ENCODE measurements around the gene ACACB.

DNA sequence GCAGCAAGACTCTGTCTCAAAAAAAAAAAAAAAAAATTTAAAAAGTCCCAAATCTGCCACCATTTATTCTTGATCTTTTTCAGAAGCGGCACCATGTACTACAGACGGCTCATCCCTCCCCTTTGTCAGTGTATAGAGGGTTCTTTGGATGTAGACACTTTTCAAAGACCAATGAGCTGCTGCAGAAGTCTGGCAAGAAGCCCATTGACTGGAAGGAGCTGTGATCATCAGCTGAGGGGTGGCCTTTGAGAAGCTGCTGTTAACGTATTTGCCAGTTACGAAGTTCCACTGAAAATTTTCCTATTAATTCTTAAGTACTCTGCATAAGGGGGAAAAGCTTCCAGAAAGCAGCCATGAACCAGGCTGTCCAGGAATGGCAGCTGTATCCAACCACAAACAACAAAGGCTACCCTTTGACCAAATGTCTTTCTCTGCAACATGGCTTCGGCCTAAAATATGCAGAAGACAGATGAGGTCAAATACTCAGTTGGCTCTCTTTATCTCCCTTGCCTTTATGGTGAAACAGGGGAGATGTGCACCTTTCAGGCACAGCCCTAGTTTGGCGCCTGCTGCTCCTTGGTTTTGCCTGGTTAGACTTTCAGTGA, 6.5 kb upstream of the ACACB start:
- TF ChIP-seq, protein P1, sequence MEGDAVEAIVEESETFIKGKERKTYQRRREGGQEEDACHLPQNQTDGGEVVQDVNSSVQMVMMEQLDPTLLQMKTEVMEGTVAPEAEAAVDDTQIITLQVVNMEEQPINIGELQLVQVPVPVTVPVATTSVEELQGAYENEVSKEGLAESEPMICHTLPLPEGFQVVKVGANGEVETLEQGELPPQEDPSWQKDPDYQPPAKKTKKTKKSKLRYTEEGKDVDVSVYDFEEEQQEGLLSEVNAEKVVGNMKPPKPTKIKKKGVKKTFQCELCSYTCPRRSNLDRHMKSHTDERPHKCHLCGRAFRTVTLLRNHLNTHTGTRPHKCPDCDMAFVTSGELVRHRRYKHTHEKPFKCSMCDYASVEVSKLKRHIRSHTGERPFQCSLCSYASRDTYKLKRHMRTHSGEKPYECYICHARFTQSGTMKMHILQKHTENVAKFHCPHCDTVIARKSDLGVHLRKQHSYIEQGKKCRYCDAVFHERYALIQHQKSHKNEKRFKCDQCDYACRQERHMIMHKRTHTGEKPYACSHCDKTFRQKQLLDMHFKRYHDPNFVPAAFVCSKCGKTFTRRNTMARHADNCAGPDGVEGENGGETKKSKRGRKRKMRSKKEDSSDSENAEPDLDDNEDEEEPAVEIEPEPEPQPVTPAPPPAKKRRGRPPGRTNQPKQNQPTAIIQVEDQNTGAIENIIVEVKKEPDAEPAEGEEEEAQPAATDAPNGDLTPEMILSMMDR (conservative IDR thresholded peaks at IDR 0.05; ENCODE audit: low read depth in 2 of 2) = no peak
- TF ChIP-seq EZH2 (IDR thresholded peaks at IDR 0.05; ENCODE audit: low read depth, unreplicated experiment) (no peak), EZH2phosphoT487 (IDR thresholded peaks at IDR 0.05; ENCODE audit: unreplicated experiment) (no peak), POLR2AphosphoS5 (IDR thresholded peaks at IDR 0.05; ENCODE audit: low read depth) (no peak), CREB1 (CRISPR knock-in tag; IDR thresholded peaks at IDR 0.05; ENCODE audit: low read depth) (no peak), NANOG (IDR thresholded peaks at IDR 0.05; ENCODE audit: borderline replicate concordance) (no peak), STAT1 (IDR thresholded peaks at IDR 0.05; ENCODE audit: unreplicated experiment) (no peak), JUNB (IDR thresholded peaks at IDR 0.05; ENCODE audit: unreplicated experiment) (no peak), ZNF114 (CRISPR knock-in tag; IDR thresholded peaks at IDR 0.05) (no peak), ZNF331 (CRISPR knock-in tag; IDR thresholded peaks at IDR 0.05; ENCODE audit: low read depth) (no peak)
- TF ChIP-seq, protein P2, sequence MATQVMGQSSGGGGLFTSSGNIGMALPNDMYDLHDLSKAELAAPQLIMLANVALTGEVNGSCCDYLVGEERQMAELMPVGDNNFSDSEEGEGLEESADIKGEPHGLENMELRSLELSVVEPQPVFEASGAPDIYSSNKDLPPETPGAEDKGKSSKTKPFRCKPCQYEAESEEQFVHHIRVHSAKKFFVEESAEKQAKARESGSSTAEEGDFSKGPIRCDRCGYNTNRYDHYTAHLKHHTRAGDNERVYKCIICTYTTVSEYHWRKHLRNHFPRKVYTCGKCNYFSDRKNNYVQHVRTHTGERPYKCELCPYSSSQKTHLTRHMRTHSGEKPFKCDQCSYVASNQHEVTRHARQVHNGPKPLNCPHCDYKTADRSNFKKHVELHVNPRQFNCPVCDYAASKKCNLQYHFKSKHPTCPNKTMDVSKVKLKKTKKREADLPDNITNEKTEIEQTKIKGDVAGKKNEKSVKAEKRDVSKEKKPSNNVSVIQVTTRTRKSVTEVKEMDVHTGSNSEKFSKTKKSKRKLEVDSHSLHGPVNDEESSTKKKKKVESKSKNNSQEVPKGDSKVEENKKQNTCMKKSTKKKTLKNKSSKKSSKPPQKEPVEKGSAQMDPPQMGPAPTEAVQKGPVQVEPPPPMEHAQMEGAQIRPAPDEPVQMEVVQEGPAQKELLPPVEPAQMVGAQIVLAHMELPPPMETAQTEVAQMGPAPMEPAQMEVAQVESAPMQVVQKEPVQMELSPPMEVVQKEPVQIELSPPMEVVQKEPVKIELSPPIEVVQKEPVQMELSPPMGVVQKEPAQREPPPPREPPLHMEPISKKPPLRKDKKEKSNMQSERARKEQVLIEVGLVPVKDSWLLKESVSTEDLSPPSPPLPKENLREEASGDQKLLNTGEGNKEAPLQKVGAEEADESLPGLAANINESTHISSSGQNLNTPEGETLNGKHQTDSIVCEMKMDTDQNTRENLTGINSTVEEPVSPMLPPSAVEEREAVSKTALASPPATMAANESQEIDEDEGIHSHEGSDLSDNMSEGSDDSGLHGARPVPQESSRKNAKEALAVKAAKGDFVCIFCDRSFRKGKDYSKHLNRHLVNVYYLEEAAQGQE (IDR thresholded peaks at IDR 0.05; ENCODE audit: unreplicated experiment) = no peak
- TF ChIP-seq, protein P3, sequence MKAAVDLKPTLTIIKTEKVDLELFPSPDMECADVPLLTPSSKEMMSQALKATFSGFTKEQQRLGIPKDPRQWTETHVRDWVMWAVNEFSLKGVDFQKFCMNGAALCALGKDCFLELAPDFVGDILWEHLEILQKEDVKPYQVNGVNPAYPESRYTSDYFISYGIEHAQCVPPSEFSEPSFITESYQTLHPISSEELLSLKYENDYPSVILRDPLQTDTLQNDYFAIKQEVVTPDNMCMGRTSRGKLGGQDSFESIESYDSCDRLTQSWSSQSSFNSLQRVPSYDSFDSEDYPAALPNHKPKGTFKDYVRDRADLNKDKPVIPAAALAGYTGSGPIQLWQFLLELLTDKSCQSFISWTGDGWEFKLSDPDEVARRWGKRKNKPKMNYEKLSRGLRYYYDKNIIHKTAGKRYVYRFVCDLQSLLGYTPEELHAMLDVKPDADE (IDR thresholded peaks at IDR 0.05) = no peak
- TF ChIP-seq, protein P4, sequence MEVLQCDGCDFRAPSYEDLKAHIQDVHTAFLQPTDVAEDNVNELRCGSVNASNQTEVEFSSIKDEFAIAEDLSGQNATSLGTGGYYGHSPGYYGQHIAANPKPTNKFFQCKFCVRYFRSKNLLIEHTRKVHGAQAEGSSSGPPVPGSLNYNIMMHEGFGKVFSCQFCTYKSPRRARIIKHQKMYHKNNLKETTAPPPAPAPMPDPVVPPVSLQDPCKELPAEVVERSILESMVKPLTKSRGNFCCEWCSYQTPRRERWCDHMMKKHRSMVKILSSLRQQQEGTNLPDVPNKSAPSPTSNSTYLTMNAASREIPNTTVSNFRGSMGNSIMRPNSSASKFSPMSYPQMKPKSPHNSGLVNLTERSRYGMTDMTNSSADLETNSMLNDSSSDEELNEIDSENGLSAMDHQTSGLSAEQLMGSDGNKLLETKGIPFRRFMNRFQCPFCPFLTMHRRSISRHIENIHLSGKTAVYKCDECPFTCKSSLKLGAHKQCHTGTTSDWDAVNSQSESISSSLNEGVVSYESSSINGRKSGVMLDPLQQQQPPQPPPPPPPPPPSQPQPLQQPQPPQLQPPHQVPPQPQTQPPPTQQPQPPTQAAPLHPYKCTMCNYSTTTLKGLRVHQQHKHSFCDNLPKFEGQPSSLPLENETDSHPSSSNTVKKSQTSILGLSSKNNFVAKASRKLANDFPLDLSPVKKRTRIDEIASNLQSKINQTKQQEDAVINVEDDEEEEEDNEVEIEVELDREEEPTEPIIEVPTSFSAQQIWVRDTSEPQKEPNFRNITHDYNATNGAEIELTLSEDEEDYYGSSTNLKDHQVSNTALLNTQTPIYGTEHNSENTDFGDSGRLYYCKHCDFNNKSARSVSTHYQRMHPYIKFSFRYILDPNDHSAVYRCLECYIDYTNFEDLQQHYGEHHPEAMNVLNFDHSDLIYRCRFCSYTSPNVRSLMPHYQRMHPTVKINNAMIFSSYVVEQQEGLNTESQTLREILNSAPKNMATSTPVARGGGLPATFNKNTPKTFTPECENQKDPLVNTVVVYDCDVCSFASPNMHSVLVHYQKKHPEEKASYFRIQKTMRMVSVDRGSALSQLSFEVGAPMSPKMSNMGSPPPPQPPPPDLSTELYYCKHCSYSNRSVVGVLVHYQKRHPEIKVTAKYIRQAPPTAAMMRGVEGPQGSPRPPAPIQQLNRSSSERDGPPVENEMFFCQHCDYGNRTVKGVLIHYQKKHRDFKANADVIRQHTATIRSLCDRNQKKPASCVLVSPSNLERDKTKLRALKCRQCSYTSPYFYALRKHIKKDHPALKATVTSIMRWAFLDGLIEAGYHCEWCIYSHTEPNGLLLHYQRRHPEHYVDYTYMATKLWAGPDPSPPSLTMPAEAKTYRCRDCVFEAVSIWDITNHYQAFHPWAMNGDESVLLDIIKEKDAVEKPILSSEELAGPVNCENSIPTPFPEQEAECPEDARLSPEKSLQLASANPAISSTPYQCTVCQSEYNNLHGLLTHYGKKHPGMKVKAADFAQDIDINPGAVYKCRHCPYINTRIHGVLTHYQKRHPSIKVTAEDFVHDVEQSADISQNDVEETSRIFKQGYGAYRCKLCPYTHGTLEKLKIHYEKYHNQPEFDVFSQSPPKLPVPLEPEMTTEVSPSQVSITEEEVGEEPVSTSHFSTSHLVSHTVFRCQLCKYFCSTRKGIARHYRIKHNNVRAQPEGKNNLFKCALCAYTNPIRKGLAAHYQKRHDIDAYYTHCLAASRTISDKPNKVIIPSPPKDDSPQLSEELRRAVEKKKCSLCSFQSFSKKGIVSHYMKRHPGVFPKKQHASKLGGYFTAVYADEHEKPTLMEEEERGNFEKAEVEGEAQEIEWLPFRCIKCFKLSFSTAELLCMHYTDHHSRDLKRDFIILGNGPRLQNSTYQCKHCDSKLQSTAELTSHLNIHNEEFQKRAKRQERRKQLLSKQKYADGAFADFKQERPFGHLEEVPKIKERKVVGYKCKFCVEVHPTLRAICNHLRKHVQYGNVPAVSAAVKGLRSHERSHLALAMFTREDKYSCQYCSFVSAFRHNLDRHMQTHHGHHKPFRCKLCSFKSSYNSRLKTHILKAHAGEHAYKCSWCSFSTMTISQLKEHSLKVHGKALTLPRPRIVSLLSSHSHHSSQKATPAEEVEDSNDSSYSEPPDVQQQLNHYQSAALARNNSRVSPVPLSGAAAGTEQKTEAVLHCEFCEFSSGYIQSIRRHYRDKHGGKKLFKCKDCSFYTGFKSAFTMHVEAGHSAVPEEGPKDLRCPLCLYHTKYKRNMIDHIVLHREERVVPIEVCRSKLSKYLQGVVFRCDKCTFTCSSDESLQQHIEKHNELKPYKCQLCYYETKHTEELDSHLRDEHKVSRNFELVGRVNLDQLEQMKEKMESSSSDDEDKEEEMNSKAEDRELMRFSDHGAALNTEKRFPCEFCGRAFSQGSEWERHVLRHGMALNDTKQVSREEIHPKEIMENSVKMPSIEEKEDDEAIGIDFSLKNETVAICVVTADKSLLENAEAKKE (CRISPR knock-in tag; IDR thresholded peaks at IDR 0.05) = no peak

Measured in GM23338 (cell line).